B cell (primary cell): Measurements from ENCODE around the gene FOXK1.

Source experiments
- EZH2 ChIP-seq: IDR thresholded peaks from 2 replicates; pipeline ENCODE4 v1.6.1; 2012; ENCODE audit warnings: borderline replicate concordance, low read depth, mild to moderate bottlenecking, moderate library complexity, low read length; ENCODE audit not compliant: insufficient read depth, poor library complexity, severe bottlenecking
- TF ChIP-seq, protein P1 (sequence below): fragments of 200-600 bp; IDR thresholded peaks from one replicate; pipeline ENCODE4 v1.8.0; 2022; ENCODE audit warnings: antibody characterized with exemption, mild to moderate bottlenecking

DNA sequence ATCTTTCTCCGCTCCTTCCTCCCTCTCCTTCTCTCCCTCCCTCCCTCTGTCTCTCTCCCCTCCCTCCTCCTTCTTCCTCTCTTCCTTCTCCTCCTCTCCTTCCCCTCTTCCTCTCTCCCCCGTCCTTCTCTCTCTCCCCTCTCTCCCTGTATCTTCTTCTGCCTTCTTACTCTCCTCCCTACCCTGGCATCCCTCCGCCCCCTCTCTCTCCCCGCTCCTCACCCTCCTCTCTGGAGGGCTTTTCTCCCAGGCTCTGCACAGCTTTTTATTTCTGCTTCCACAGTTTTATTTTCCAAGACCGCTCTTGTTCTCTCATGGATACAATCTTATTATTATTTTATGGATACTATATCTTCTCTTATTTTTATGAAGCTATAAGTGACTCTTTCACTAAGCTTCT lies 125.9 kb downstream of the FOXK1 start:
- TF ChIP-seq, protein P1, sequence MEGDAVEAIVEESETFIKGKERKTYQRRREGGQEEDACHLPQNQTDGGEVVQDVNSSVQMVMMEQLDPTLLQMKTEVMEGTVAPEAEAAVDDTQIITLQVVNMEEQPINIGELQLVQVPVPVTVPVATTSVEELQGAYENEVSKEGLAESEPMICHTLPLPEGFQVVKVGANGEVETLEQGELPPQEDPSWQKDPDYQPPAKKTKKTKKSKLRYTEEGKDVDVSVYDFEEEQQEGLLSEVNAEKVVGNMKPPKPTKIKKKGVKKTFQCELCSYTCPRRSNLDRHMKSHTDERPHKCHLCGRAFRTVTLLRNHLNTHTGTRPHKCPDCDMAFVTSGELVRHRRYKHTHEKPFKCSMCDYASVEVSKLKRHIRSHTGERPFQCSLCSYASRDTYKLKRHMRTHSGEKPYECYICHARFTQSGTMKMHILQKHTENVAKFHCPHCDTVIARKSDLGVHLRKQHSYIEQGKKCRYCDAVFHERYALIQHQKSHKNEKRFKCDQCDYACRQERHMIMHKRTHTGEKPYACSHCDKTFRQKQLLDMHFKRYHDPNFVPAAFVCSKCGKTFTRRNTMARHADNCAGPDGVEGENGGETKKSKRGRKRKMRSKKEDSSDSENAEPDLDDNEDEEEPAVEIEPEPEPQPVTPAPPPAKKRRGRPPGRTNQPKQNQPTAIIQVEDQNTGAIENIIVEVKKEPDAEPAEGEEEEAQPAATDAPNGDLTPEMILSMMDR: no peak
- no peak for TF ChIP-seq EZH2
